B cell (primary cell): ENCODE measurements around the gene CILP2.

Source experiments
- EZH2 ChIP-seq: IDR thresholded peaks from 2 replicates; pipeline ENCODE4 v1.6.1; 2012; ENCODE audit warnings: borderline replicate concordance, low read depth, mild to moderate bottlenecking, moderate library complexity, low read length; ENCODE audit not compliant: insufficient read depth, poor library complexity, severe bottlenecking
- TF ChIP-seq, protein P1 (sequence below): fragments of 200-600 bp; IDR thresholded peaks from one replicate; pipeline ENCODE4 v1.8.0; 2022; ENCODE audit warnings: antibody characterized with exemption, mild to moderate bottlenecking

- TF ChIP-seq, protein P1, sequence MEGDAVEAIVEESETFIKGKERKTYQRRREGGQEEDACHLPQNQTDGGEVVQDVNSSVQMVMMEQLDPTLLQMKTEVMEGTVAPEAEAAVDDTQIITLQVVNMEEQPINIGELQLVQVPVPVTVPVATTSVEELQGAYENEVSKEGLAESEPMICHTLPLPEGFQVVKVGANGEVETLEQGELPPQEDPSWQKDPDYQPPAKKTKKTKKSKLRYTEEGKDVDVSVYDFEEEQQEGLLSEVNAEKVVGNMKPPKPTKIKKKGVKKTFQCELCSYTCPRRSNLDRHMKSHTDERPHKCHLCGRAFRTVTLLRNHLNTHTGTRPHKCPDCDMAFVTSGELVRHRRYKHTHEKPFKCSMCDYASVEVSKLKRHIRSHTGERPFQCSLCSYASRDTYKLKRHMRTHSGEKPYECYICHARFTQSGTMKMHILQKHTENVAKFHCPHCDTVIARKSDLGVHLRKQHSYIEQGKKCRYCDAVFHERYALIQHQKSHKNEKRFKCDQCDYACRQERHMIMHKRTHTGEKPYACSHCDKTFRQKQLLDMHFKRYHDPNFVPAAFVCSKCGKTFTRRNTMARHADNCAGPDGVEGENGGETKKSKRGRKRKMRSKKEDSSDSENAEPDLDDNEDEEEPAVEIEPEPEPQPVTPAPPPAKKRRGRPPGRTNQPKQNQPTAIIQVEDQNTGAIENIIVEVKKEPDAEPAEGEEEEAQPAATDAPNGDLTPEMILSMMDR, result no peak
- no peak for TF ChIP-seq EZH2
Observed at GRCh38 chr19:19553670-19554069, 15.6 kb downstream of the CILP2 start.
